ENCODE results near the gene SNAPC2.
A peak's percentile ranks its signal among the peaks of the same experiment; 100 is the strongest.

The SNAPC2 gene

DNA sequence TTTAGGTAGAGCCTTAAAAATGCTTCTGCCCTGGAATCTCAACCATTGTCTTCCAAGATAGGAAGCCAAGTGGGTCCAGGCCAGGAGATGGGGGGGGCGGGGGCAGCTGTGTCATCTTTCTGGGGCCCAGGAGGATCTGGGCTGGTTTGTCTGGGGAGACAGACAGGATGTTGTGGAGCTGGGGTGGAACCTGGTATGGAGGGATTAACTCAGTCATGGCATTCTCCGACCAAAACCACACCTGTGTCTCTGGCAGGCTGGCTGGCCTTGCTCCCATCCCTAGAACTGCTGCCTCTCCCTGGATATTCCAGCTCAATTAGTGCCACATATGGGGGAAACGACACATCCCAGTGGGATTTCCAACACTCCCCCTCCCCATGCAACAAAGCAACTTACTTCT is 19.2 kb upstream of the SNAPC2 start:
- peaks cover 14% of the 10 kb centered on the region; the same call in 1 of the 2 replicates for H3K4me1 ChIP-seq (ENCODE audit: low read length)
- peaks cover 15% of the 10 kb centered on the region; the same call in 1 of the 2 replicates for H4K20me1 ChIP-seq (ENCODE audit: insufficient read depth, low read length)
- no peak overlapping the region for H3K9ac ChIP-seq (ENCODE audit: low read length)
- DNase-seq = no peak
- no peak overlapping the region for H3K27ac ChIP-seq (ENCODE audit: low read length)
- H3K27me3 ChIP-seq (replicated peaks; ENCODE audit: insufficient read depth, low read length) = peaks cover 31% of the 10 kb centered on the region
- no peak overlapping the region for H2AFZ ChIP-seq (ENCODE audit: low read length)
- peaks cover 25% of the 10 kb centered on the region for H3K79me2 ChIP-seq (ENCODE audit: low read length)
- H3K9me2 ChIP-seq (replicated peaks; ENCODE audit: insufficient read depth, low read length) = no peaks in the 10 kb centered on the region
- H3K36me3 ChIP-seq (replicated peaks; ENCODE audit: insufficient read depth, low read length) = no peaks in the 10 kb centered on the region
- H3K9me3 ChIP-seq (replicated peaks; ENCODE audit: insufficient read depth, low read length) = no peaks in the 10 kb centered on the region
- no peaks in the 10 kb centered on the region for H3F3A ChIP-seq (ENCODE audit: insufficient read depth, low read length)
- no peak overlapping the region for H3K4me3 ChIP-seq (ENCODE audit: low read length)
- TF ChIP-seq CTCF (IDR thresholded peaks at IDR 0.05; ENCODE audit: low read length) = no peak
- TF ChIP-seq EZH2phosphoT487 (IDR thresholded peaks at IDR 0.05; ENCODE audit: low read length) = no peak
- no peak for TF ChIP-seq EZH2 (optimal IDR thresholded peaks at IDR 0.05; ENCODE audit: low read depth, low read length)
- H3K4me2 ChIP-seq (ENCODE audit: low read depth, low read length) = no peak overlapping the region

DNA sequence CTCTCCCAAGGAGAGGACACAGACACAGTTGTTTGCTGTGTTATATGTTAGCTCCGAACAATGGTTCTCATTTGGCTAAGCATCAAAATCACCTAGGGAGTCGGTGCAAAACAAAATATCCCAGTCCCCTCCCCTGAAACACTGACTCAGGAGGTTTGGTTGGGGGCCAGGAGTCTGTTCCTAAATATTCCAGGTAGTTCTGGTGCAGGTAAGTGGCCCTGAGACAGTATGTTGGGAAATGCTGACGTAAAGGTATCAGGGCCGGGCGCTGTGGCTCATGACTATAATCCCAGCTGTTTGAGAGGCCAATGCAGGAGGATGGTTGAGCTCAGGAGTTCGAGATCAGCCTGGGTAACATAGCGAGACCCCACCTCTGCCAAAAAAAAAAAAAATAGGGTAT is 18.8 kb upstream of the SNAPC2 start:
- no peak overlapping the region for H3K4me2 ChIP-seq (ENCODE audit: low read depth, low read length)
- H3K9me3 ChIP-seq (replicated peaks; ENCODE audit: insufficient read depth, low read length) = no peaks in the 10 kb centered on the region
- H3F3A ChIP-seq (ENCODE audit: insufficient read depth, low read length) = no peaks in the 10 kb centered on the region
- DNase-seq = no peak
- H3K79me2 ChIP-seq (ENCODE audit: low read length) = peaks cover 29% of the 10 kb centered on the region
- TF ChIP-seq CTCF (IDR thresholded peaks at IDR 0.05; ENCODE audit: low read length) = no peak
- no peak for TF ChIP-seq EZH2phosphoT487 (IDR thresholded peaks at IDR 0.05; ENCODE audit: low read length)
- TF ChIP-seq EZH2 (optimal IDR thresholded peaks at IDR 0.05; ENCODE audit: low read depth, low read length) = no peak
- no peaks in the 10 kb centered on the region for H3K9me2 ChIP-seq (replicated peaks; ENCODE audit: insufficient read depth, low read length)
- H3K27me3 ChIP-seq (replicated peaks; ENCODE audit: insufficient read depth, low read length) = peaks cover 31% of the 10 kb centered on the region
- H3K36me3 ChIP-seq (replicated peaks; ENCODE audit: insufficient read depth, low read length) = no peaks in the 10 kb centered on the region
- no peak overlapping the region for H3K9ac ChIP-seq (ENCODE audit: low read length)
- no peak overlapping the region for H3K4me3 ChIP-seq (ENCODE audit: low read length)
- no peak overlapping the region for H2AFZ ChIP-seq (ENCODE audit: low read length)
- peaks cover 15% of the 10 kb centered on the region; the same call in 1 of the 2 replicates for H4K20me1 ChIP-seq (ENCODE audit: insufficient read depth, low read length)
- H3K4me1 ChIP-seq (ENCODE audit: low read length) = peaks cover 14% of the 10 kb centered on the region; the same call in 1 of the 2 replicates
- H3K27ac ChIP-seq (ENCODE audit: low read length) = no peak overlapping the region

DNA sequence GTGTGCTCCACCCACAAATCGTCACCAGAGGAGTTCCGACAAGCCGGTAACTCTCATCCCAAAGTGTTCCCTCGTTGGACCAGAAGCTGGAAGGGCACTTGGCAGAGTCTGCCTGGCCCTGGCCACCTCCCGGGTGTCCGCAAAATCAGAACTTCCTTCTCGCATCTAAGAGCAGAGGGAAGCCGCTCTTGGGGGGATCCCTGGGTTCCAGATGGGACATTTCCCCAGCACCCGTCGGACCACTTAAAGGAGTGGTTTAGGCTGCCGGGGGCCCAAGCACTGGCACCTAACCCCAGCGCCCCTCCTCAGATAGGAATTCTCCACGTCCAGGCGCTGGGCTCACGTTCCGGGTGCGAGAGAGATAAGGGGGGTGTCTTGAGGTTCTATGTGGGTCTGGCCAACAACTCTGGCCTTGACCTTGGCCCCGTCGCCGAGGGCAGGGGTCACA is 17.3 kb upstream of the SNAPC2 start:
- Histone ChIP-seq H3K27ac (ENCODE audit: low read length) (no peak overlapping the region; the same call in 1 of the 2 replicates), H3K79me2 (ENCODE audit: low read length) (peaks cover 43% of the 10 kb centered on the region), H3K9me2 (replicated peaks; ENCODE audit: insufficient read depth, low read length) (no peaks in the 10 kb centered on the region), H3K27me3 (replicated peaks; ENCODE audit: insufficient read depth, low read length) (peaks cover 18% of the 10 kb centered on the region), H2AFZ (ENCODE audit: low read length) (peak overlapping the region; percentile 86), H3K4me1 (ENCODE audit: low read length) (peaks cover 14% of the 10 kb centered on the region; the same call in 1 of the 2 replicates), H3K9me3 (replicated peaks; ENCODE audit: insufficient read depth, low read length) (no peaks in the 10 kb centered on the region), H3F3A (ENCODE audit: insufficient read depth, low read length) (no peaks in the 10 kb centered on the region), H4K20me1 (ENCODE audit: insufficient read depth, low read length) (peaks cover 19% of the 10 kb centered on the region; the same call in 1 of the 2 replicates), H3K4me3 (ENCODE audit: low read length) (peak overlapping the region; percentile 69), H3K9ac (ENCODE audit: low read length) (peak overlapping the region; percentile 65), H3K4me2 (ENCODE audit: low read depth, low read length) (peak overlapping the region; percentile 98), H3K36me3 (replicated peaks; ENCODE audit: insufficient read depth, low read length) (no peaks in the 10 kb centered on the region)
- DNase-seq = peak; percentile 8
- TF ChIP-seq EZH2 (optimal IDR thresholded peaks at IDR 0.05; ENCODE audit: low read depth, low read length) (no peak), EZH2phosphoT487 (IDR thresholded peaks at IDR 0.05; ENCODE audit: low read length) (no peak), CTCF (IDR thresholded peaks at IDR 0.05; ENCODE audit: low read length) (no peak)
